ENCODE data around the gene LLPH. TPM values are rescaled to one million over a fixed set of nuclear protein-coding genes. Genes with fewer than 3 reads are reported as not detected.

The LLPH gene
- polyA plus RNA-seq, 1 donor (not counting 4 experiments of a cell fraction or from before 2014, with no cell fraction given), result 36.6 TPM

DNA sequence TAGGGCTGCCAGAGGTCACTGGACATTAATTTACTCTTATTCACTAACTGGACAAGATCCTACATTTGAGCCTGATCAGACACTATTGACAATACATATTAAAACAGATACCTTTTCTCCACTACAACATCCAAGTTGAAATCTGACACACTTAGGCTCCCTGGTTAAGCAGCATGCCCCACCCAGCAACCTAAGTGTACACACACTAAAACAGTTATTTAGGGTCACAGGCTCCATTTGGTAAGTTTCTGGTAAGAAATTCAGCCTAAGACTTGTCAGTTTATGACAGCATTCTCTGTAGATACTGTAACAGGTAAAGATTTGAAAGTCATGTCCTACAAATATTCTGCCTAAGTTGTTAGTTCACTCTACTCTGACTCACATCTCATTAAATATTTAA, 12.3 kb upstream of the LLPH start:
- Histone ChIP-seq H2AFZ (ENCODE audit: control insufficient read depth, low read length) (no peak overlapping the region), H3K9ac (ENCODE audit: control insufficient read depth, extremely low read depth, insufficient read depth, low read length) (no peak overlapping the region), H3K4me2 (ENCODE audit: control insufficient read depth, extremely low read depth, insufficient read depth, low read depth, low read length) (no peak overlapping the region), H3K27me3 (ENCODE audit: control insufficient read depth, extremely low read depth, insufficient read depth, low read length) (no peaks in the 10 kb centered on the region), H3K4me1 (ENCODE audit: control insufficient read depth, extremely low read depth, insufficient read depth, low read length) (peaks cover 8% of the 10 kb centered on the region), H3K27ac (ENCODE audit: control insufficient read depth, insufficient read depth, low read length) (no peak overlapping the region), H3K9me1 (ENCODE audit: control insufficient read depth, extremely low read depth, insufficient read depth, low read length) (no peaks in the 10 kb centered on the region), H3K9me3 (ENCODE audit: control insufficient read depth, low read depth, low read length) (peaks cover 3% of the 10 kb centered on the region), H3K79me2 (ENCODE audit: control insufficient read depth, insufficient read depth, low read length) (no peaks in the 10 kb centered on the region), H3K36me3 (ENCODE audit: control insufficient read depth in 2 of 2, extremely low read depth in 1 of 2, insufficient read depth in 2 of 2, low read length in 2 of 2) (peaks cover 6 to 11% of the 10 kb centered on the region in 2 experiments), H4K20me1 (ENCODE audit: control insufficient read depth, extremely low read depth, insufficient read depth, low read length) (no peaks in the 10 kb centered on the region), H3K4me3 (ENCODE audit: control insufficient read depth in 2 of 3, extremely low read depth in 1 of 3, insufficient read depth in 2 of 3, low read depth in 1 of 3, low read length in 3 of 3) (no peak overlapping the region)
- dilution Hi-C loops (cut with MboI; ENCODE audit: extremely low pct_ligation_motif_present, low sequenced_read_pairs), result no loop called here
- TF ChIP-seq EZH2 (IDR thresholded peaks at IDR 0.05; ENCODE audit: low read length) (no peak), CTCF (optimal IDR thresholded peaks at IDR 0.05 in 1 of 3, IDR thresholded peaks at IDR 0.05 in 1 of 3, conservative IDR thresholded peaks at IDR 0.05 in 1 of 3; ENCODE audit: extremely low read depth in 1 of 3, insufficient read depth in 2 of 3, low read length in 3 of 3) (no peak)
- FAIRE-seq (no peak), DNase-seq (ENCODE audit: low read depth, low spot score) (no peak)

- Histone ChIP-seq H3K4me1 (ENCODE audit: control insufficient read depth, extremely low read depth, insufficient read depth, low read length) (peaks cover 8% of the 10 kb centered on the region), H3K36me3 (ENCODE audit: control insufficient read depth in 2 of 2, extremely low read depth in 1 of 2, insufficient read depth in 2 of 2, low read length in 2 of 2) (peaks cover 6 to 19% of the 10 kb centered on the region in 2 experiments), H4K20me1 (ENCODE audit: control insufficient read depth, extremely low read depth, insufficient read depth, low read length) (no peaks in the 10 kb centered on the region), H3K27ac (ENCODE audit: control insufficient read depth, insufficient read depth, low read length) (no peak overlapping the region), H3K79me2 (ENCODE audit: control insufficient read depth, insufficient read depth, low read length) (no peaks in the 10 kb centered on the region), H2AFZ (ENCODE audit: control insufficient read depth, low read length) (no peak overlapping the region), H3K4me3 (ENCODE audit: control insufficient read depth in 2 of 3, extremely low read depth in 1 of 3, insufficient read depth in 2 of 3, low read depth in 1 of 3, low read length in 3 of 3) (no peak overlapping the region), H3K9me1 (ENCODE audit: control insufficient read depth, extremely low read depth, insufficient read depth, low read length) (no peaks in the 10 kb centered on the region), H3K4me2 (ENCODE audit: control insufficient read depth, extremely low read depth, insufficient read depth, low read depth, low read length) (no peak overlapping the region), H3K27me3 (ENCODE audit: control insufficient read depth, extremely low read depth, insufficient read depth, low read length) (no peaks in the 10 kb centered on the region), H3K9me3 (ENCODE audit: control insufficient read depth, low read depth, low read length) (peaks cover 3% of the 10 kb centered on the region), H3K9ac (ENCODE audit: control insufficient read depth, extremely low read depth, insufficient read depth, low read length) (no peak overlapping the region)
- DNase-seq (ENCODE audit: low read depth, low spot score) (no peak), FAIRE-seq (no peak)
- TF ChIP-seq CTCF (optimal IDR thresholded peaks at IDR 0.05 in 1 of 3, IDR thresholded peaks at IDR 0.05 in 1 of 3, conservative IDR thresholded peaks at IDR 0.05 in 1 of 3; ENCODE audit: extremely low read depth in 1 of 3, insufficient read depth in 2 of 3, low read length in 3 of 3), result no peak
- no peak for TF ChIP-seq EZH2 (IDR thresholded peaks at IDR 0.05; ENCODE audit: low read length)
- dilution Hi-C loops (cut with MboI; ENCODE audit: extremely low pct_ligation_motif_present, low sequenced_read_pairs), result no loop called here
Observed at GRCh38 chr12:66141299-66141698, 10.7 kb upstream of the LLPH start.
